GM19438 (cell line): ENCODE results near the gene HAO2.

Experiments
- ATAC-seq: cut with Tn5 transposase; IDR thresholded peaks from one replicate; pipeline ENCODE4 v1.9.1; 2021; ENCODE audit warnings: low read depth; ENCODE audit not compliant: unreplicated experiment

Gene HAO2

GRCh38 chr1:119428991-119429390 is 60.4 kb downstream of the HAO2 start:
- no peak for ATAC-seq

- no peak for ATAC-seq
Measured at GRCh38 chr1:119429687-119430086, 61.1 kb downstream of the HAO2 start.

- no peak for ATAC-seq
Measured at GRCh38 chr1:119430486-119430885, 61.9 kb downstream of the HAO2 start.

- no peak for ATAC-seq
Measured at GRCh38 chr1:119431836-119432235, 63.3 kb downstream of the HAO2 start.

GRCh38 chr1:119435052-119435451 is 66.5 kb downstream of the HAO2 start:
- no peak for ATAC-seq

GRCh38 chr1:119438761-119439160 is 70.2 kb downstream of the HAO2 start:
- ATAC-seq: no peak

GRCh38 chr1:119440721-119441307 is 72.2 kb downstream of the HAO2 start:
- no peak for ATAC-seq

- no peak for ATAC-seq
Measured at GRCh38 chr1:119442756-119443155, 74.2 kb downstream of the HAO2 start.
